ENCODE measurements around the gene EYA2. TPM values are rescaled to one million over a fixed set of nuclear protein-coding genes. Genes with fewer than 3 reads are reported as not detected.

EYA2 gene
- total and polyA plus RNA-seq, 2 experiments from 2014 or later = 0.18 TPM; not detected in 1

DNA sequence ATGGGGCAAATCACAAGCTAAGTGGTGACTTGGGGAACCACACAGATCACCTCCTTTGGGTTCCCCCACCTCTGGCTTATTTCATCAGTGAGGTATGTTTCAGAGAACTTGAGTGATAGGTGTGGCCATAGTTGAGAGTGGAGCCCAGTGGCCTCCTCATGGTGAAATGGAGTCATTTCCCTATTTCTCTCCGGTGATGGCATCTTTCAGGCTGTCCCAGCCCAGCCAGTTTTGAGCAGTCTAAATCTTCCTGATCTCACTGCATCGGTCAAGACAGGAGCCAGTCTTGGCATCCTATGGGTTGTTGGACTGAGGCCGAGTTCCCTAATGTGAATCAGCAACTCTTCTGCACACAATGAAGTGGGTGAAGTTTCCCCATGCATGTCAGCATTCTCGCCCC is 132.4 kb downstream of the EYA2 start:
- peak; percentile 43 for DNase-seq
- no peaks in the 10 kb centered on the region for H3K9me2 ChIP-seq (ENCODE audit: insufficient read depth)
- no peak overlapping the region for H3K4me2 ChIP-seq (ENCODE audit: unreplicated experiment)
- peaks cover 16% of the 10 kb centered on the region for H3K27me3 ChIP-seq (replicated peaks; ENCODE audit: insufficient read depth)
- no peak overlapping the region for H3K9ac ChIP-seq
- no peak overlapping the region for H3K4me3 ChIP-seq
- 12 to 14% methylated on average over 4 of the region's 4 CpGs for WGBS, 2 experiments (ENCODE audit: low coverage in 1 of 2, low lambda C conversion rate in 2 of 2, missing lambda C conversion rate in 2 of 2)
- in situ Hi-C loops (cut with MboI) = no loop called here
- no peaks in the 10 kb centered on the region for H3K36me3 ChIP-seq (ENCODE audit: low read depth)
- no peaks in the 10 kb centered on the region for H3F3A ChIP-seq (ENCODE audit: insufficient read depth)
- no peaks in the 10 kb centered on the region for H3K9me3 ChIP-seq (ENCODE audit: low read depth)
- H3K79me2 ChIP-seq (ENCODE audit: insufficient read depth) = no peaks in the 10 kb centered on the region
- TF ChIP-seq EZH2 (IDR thresholded peaks at IDR 0.05; ENCODE audit: insufficient read depth, poor library complexity, severe bottlenecking) (no peak), EZH2phosphoT487 (IDR thresholded peaks at IDR 0.05; ENCODE audit: insufficient read depth, low read depth) (no peak)
- H4K20me1 ChIP-seq (ENCODE audit: insufficient read depth) = no peaks in the 10 kb centered on the region
- no peak overlapping the region for H3K27ac ChIP-seq
- no peaks in the 10 kb centered on the region for H3K4me1 ChIP-seq (ENCODE audit: insufficient read depth)
- no peak overlapping the region for H2AFZ ChIP-seq

DNA sequence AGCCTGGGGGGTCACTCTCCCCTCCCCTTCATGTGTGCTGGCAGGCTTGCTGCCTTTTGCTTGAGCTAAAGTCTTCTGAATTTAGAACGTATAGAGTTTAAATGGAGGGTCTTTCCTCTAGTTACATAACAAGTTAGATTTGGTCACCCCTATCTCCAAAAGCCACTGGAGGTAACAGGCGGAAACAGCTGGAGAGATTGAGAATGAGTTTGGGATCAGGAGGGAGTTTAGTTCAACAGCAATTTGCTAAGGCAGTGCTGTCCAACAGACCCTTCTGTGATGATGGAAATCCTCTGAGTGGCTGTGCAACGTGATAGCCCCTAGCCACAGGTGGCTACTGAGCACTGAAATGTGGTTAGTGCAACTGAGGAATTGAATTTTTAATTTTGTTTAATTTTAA is 132.8 kb downstream of the EYA2 start:
- H2AFZ ChIP-seq = no peak overlapping the region
- no peaks in the 10 kb centered on the region for H3K36me3 ChIP-seq (ENCODE audit: low read depth)
- no peak overlapping the region for H3K4me3 ChIP-seq
- H3K27me3 ChIP-seq (replicated peaks; ENCODE audit: insufficient read depth) = peaks cover 16% of the 10 kb centered on the region
- TF ChIP-seq EZH2phosphoT487 (IDR thresholded peaks at IDR 0.05; ENCODE audit: insufficient read depth, low read depth) (no peak), EZH2 (IDR thresholded peaks at IDR 0.05; ENCODE audit: insufficient read depth, poor library complexity, severe bottlenecking) (no peak)
- in situ Hi-C loops (cut with MboI) = no loop called here
- no peaks in the 10 kb centered on the region for H3F3A ChIP-seq (ENCODE audit: insufficient read depth)
- no peaks in the 10 kb centered on the region for H3K9me3 ChIP-seq (ENCODE audit: low read depth)
- DNase-seq = no peak
- no peak overlapping the region for H3K4me2 ChIP-seq (ENCODE audit: unreplicated experiment)
- H3K4me1 ChIP-seq (ENCODE audit: insufficient read depth) = no peaks in the 10 kb centered on the region
- H4K20me1 ChIP-seq (ENCODE audit: insufficient read depth) = no peaks in the 10 kb centered on the region
- 58 to 64% methylated on average over 3 of the region's 3 CpGs for WGBS, 2 experiments (ENCODE audit: low coverage in 1 of 2, low lambda C conversion rate in 2 of 2, missing lambda C conversion rate in 2 of 2)
- H3K79me2 ChIP-seq (ENCODE audit: insufficient read depth) = no peaks in the 10 kb centered on the region
- no peak overlapping the region for H3K9ac ChIP-seq
- no peaks in the 10 kb centered on the region for H3K9me2 ChIP-seq (ENCODE audit: insufficient read depth)
- no peak overlapping the region for H3K27ac ChIP-seq

DNA sequence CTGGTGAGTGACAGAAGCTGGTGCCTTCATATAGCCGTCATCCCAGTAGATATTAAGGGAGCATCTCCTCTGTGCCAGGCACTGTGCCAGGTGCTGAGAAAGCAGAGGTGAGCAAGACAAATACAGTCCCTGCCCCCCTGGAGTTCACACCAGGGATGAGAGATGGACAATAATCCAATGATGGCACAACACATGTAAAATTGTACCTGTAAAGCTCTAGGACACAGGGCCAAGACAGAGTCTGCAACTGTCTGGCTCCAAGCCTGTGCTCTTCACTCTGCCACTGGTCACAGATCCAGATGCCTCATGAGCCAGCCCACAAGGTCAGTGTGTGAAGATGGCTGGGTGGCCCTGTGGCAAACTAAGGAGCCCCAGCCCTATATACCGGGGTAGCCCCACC is 133.8 kb downstream of the EYA2 start:
- Histone ChIP-seq H3K79me2 (ENCODE audit: insufficient read depth) (no peaks in the 10 kb centered on the region), H3K4me3 (no peak overlapping the region), H3K27ac (no peak overlapping the region), H3K4me2 (ENCODE audit: unreplicated experiment) (no peak overlapping the region), H3K9ac (no peak overlapping the region), H3F3A (ENCODE audit: insufficient read depth) (no peaks in the 10 kb centered on the region), H3K4me1 (ENCODE audit: insufficient read depth) (no peaks in the 10 kb centered on the region), H2AFZ (no peak overlapping the region), H3K27me3 (replicated peaks; ENCODE audit: insufficient read depth) (peaks cover 16% of the 10 kb centered on the region), H3K9me3 (ENCODE audit: low read depth) (no peaks in the 10 kb centered on the region), H3K9me2 (ENCODE audit: insufficient read depth) (no peaks in the 10 kb centered on the region), H3K36me3 (ENCODE audit: low read depth) (no peaks in the 10 kb centered on the region), H4K20me1 (ENCODE audit: insufficient read depth) (no peaks in the 10 kb centered on the region)
- WGBS, 2 experiments (ENCODE audit: low coverage in 1 of 2, low lambda C conversion rate in 2 of 2, missing lambda C conversion rate in 2 of 2) = 55 to 66% methylated on average over 2 of the region's 2 CpGs
- TF ChIP-seq EZH2 (IDR thresholded peaks at IDR 0.05; ENCODE audit: insufficient read depth, poor library complexity, severe bottlenecking) (no peak), EZH2phosphoT487 (IDR thresholded peaks at IDR 0.05; ENCODE audit: insufficient read depth, low read depth) (no peak)
- in situ Hi-C loops (cut with MboI) = no loop called here
- DNase-seq = no peak

DNA sequence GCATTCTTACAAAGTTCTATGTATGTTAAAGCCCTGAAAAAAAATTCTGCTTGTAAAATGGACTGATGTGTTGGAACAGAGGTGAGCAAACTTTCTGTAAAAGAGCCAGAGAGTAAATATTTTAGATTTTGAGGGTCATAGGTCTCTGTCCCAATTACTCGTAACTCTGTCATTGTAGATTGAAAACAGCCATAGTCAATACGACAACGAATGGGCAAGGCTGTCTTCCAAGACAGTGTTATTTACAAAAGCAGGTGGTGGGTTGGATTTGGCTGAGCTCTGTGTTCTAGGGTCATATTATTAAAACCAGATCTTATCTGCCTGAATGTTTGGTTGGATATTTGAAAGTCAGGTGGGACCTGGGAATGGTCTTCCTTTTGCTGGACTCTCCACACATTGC is 135.2 kb downstream of the EYA2 start:
- no peak for TF ChIP-seq EZH2 (IDR thresholded peaks at IDR 0.05; ENCODE audit: insufficient read depth, poor library complexity, severe bottlenecking)
- TF ChIP-seq EZH2phosphoT487 (IDR thresholded peaks at IDR 0.05; ENCODE audit: insufficient read depth, low read depth) = no peak
- Histone ChIP-seq H3K27ac (no peak overlapping the region), H3K4me2 (ENCODE audit: unreplicated experiment) (no peak overlapping the region), H3K9me3 (ENCODE audit: low read depth) (no peaks in the 10 kb centered on the region), H4K20me1 (ENCODE audit: insufficient read depth) (no peaks in the 10 kb centered on the region), H3F3A (ENCODE audit: insufficient read depth) (no peaks in the 10 kb centered on the region), H3K4me1 (ENCODE audit: insufficient read depth) (no peaks in the 10 kb centered on the region), H3K27me3 (replicated peaks; ENCODE audit: insufficient read depth) (peaks cover 5% of the 10 kb centered on the region), H3K36me3 (ENCODE audit: low read depth) (no peaks in the 10 kb centered on the region), H3K9ac (no peak overlapping the region), H3K4me3 (no peak overlapping the region), H3K79me2 (ENCODE audit: insufficient read depth) (no peaks in the 10 kb centered on the region), H2AFZ (no peak overlapping the region), H3K9me2 (ENCODE audit: insufficient read depth) (no peaks in the 10 kb centered on the region)
- no peak for DNase-seq
- 25 to 34% methylated on average over 3 of the region's 3 CpGs for WGBS, 2 experiments (ENCODE audit: low coverage in 1 of 2, low lambda C conversion rate in 2 of 2, missing lambda C conversion rate in 2 of 2)
- in situ Hi-C loops (cut with MboI) = no loop called here

DNA sequence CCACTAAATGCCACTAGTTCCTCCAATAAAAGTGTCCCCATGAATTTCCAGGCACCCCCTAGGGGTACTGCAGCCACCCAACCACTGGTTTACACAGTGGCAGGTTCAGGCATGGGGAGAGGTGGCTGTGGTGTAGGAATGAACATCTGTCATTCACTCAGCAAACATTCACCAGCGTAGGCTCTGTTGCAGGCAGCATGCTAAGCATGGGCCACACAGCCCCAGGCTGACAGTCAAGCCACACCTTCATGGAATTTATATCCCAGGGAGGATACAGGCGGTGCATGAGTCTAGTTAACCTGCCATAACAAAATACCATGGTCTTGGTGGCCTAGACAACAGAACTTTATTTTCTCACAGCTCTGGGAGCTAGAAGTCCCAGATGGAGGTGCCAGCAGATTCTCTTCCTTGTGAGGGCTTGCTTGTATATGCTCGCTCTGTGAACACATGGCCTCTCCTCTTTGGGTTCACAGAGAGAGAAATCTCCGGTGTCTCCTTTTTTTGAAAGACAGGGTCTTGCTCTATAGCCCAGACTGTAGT is 135.7 kb downstream of the EYA2 start:
- Histone ChIP-seq H3K27ac (no peak overlapping the region), H3K27me3 (replicated peaks; ENCODE audit: insufficient read depth) (peaks cover under 1% of the 10 kb centered on the region; the same call in 1 of the 2 replicates), H3K9ac (no peak overlapping the region), H3K36me3 (ENCODE audit: low read depth) (no peaks in the 10 kb centered on the region), H3K4me1 (ENCODE audit: insufficient read depth) (no peaks in the 10 kb centered on the region), H3K4me2 (ENCODE audit: unreplicated experiment) (no peak overlapping the region), H4K20me1 (ENCODE audit: insufficient read depth) (no peaks in the 10 kb centered on the region), H3F3A (ENCODE audit: insufficient read depth) (no peaks in the 10 kb centered on the region), H3K9me2 (ENCODE audit: insufficient read depth) (no peaks in the 10 kb centered on the region), H3K4me3 (no peak overlapping the region), H3K9me3 (ENCODE audit: low read depth) (no peaks in the 10 kb centered on the region), H2AFZ (no peak overlapping the region), H3K79me2 (ENCODE audit: insufficient read depth) (no peaks in the 10 kb centered on the region)
- in situ Hi-C loops (cut with MboI) = no loop called here
- no peak for TF ChIP-seq EZH2phosphoT487 (IDR thresholded peaks at IDR 0.05; ENCODE audit: insufficient read depth, low read depth)
- no peak for TF ChIP-seq EZH2 (IDR thresholded peaks at IDR 0.05; ENCODE audit: insufficient read depth, poor library complexity, severe bottlenecking)
- WGBS, 2 experiments (ENCODE audit: low coverage in 1 of 2, low lambda C conversion rate in 2 of 2, missing lambda C conversion rate in 2 of 2) = 51 to 61% methylated on average over 4 of the region's 4 CpGs
- DNase-seq = no peak

Measured in GM23248 (cell line).